GM11168 (cell line): Measurements from ENCODE around the gene TMED1.
"Not testable (repeated sequence)": the region's sequence is repeated elsewhere in the genome, so short reads cannot be mapped to it uniquely, and the experiment has no call there.

Experiments used
- in situ Hi-C: fragments of 300-500 bp; cut with MboI; formaldehyde crosslinking; loops from one replicate; pipeline ENCODE4 v1.12.0; 2022; ENCODE audit warnings: low sequenced_read_pairs; ENCODE audit not compliant: unreplicated experiment

The TMED1 gene, protein sequence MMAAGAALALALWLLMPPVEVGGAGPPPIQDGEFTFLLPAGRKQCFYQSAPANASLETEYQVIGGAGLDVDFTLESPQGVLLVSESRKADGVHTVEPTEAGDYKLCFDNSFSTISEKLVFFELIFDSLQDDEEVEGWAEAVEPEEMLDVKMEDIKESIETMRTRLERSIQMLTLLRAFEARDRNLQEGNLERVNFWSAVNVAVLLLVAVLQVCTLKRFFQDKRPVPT

DNA sequence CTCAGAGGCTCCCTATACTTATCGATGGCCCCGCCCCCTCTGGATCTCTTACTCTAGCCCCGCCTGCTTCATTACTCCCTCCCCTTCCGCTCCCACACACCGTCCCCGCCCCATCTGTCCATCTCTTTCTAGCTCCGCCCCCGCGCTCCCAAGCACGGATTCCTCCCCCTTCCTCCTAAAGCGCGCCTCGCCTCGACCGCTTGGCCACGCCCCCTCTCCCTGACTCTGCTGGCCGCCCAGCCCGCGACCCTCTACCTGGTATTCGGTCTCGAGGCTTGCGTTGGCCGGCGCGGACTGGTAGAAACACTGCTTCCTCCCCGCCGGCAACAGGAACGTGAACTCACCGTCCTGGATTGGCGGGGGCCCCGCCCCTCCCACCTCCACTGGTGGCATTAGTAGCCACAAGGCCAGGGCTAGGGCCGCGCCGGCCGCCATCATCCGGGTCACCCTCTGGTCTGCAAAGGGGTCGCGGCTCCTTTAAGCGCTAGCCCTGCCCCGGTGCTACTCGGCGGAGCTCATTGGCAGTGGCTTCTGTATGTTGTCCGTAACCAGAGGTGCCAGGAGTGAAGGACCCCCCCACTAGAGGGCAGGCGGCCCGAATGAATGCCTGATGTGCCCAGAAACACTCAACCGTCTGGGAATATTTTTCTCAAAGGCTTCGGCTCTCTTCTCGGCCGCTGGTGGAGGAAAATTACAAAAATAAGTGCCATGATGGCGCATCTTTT is at the start of gene TMED1:
TSS of gene TMED1 (minus strand) at position 459 of the 725 bp plus-strand sequence. CDS start at position 438, 21 bp downstream.
- in situ Hi-C loops: no loop called here

DNA sequence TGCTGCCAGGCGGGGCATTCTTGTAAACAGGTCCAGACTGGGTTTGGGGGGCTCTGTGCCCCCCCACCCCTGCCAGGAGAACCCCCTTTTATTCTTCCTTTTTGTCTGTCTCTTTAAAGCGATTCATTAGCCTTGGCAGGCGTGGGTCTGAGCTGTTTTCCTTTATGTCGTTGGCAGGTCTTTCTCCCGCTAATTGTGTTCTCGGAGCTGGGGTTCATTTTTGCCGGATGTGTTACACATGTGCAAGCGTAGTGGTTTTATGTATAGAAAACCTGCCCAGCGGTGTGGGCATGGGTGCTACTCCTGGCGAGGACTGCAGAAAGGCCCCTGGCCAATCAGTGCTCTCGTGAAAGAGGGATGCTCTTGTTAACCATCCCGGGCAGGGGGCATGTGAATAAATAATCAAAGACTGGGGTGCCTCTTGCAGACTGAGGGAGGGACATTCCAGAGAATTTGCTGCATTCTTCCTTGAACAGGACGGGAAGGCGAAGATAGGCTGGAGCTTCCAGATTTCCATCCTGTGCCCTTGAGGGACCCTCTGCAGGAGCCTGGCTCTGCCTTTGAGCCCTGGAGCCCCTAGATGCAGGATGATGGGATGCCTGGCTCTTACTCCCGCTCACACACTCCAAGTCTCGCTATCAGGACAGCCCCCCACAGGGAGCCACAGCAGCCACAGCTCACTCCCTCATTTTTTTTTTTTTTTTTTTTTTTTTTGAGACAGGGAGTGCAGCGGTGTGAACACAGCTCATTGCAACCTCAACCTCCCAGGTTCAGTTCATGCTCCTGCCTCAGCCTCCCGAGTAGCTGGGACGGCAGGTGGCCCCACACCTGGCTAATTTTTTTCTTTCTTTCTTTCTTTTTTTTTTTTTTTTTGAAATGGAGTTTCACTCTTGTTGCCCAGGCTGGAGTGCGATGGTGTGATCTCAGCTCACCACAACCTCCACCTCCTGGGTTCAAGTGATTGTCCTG is 49.5 kb upstream of the TMED1 start:
- in situ Hi-C loops: no loop called here

DNA sequence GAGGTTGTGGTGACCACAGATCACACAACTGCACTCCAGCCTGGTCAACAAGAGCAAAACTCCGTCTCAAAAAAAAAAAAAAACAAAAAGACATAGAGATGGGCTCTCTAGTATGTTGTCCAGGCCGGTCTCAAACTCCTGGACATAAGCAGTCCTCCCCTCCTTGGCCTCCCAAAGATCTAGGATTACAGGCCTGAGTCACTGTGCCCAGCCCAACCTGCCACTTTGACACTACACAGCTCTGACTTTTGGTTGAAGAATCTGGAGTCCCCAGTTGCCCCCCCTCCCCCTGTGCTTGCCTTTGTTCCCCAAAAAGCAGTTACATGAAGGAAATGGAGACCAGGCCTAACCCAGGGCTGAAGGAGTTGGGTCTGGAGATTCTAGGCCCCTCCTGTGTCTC is 48.3 kb upstream of the TMED1 start:
- in situ Hi-C loops: no loop called here

DNA sequence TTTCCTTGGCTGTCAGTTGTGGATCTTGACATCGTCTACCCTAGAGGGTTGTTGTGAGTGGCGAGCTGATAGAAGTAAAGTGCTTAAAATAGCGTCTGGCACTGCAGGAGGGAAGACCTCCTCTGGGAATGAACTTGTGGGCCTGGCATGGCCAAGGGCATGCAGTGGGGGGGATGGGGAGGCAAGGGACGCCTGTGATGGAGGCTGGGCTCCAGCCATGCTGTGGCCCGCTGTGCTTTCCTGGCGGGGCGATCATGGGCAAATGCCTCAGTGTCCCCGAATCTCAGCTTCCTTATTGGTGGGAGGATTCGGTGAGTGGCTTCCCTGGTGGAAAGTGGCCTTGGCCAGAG is 46.1 kb upstream of the TMED1 start:
- in situ Hi-C loops: no loop called here

DNA sequence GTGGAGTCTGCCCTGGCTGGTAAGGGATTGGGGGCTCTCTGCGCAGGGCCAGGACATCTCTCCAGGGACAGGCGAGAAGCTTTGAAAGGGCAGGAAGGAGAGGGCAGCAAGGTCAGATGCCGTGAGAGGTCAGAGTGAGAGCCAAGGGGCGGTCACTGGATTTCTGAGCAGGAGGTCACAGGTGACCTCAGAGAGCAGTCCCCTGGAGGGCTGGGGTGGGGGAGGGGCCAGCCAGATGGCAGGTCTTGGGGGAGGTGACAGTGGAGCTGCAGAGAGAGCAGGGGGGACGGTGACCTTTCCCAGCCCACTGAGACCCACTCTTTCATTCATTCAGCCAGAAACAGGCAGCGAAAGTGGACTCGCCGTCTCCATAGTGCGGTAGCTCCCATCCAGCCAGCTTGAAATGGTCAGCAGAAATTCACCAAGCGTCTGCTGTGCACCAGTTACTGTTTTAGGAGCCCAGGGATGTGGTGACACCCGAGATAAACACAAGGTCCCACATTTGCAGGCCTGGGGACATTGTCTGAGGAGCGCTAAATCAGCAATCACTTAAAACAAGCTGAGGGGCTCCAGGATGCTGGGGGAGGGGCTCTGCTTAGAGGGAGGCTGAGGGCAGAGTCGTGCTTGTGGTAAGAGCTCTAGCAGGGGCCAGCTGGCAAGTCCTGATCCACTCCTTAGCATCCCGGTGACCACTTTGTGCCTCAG is 45.5 kb upstream of the TMED1 start:
- in situ Hi-C loops: no loop called here

DNA sequence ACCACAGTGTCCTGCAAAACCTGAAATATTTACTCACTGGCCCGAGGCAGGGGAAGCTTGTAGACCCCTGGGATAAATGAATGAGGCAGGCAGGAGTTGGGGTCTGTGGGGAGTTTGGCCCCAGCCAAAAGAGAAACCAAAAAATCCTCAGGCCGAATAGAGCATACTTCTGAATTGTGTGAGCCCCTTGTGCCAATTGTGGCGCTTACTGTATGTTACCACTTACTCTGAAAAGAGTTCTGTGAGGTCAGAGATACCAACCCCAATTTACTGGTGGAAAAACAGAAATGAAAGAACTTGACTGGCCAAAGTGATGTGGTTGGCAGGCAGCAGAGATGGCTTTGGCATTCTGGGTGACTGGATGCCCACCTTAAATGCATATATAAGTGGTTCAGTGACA is 42.2 kb upstream of the TMED1 start:
- in situ Hi-C loops: no loop called here

DNA sequence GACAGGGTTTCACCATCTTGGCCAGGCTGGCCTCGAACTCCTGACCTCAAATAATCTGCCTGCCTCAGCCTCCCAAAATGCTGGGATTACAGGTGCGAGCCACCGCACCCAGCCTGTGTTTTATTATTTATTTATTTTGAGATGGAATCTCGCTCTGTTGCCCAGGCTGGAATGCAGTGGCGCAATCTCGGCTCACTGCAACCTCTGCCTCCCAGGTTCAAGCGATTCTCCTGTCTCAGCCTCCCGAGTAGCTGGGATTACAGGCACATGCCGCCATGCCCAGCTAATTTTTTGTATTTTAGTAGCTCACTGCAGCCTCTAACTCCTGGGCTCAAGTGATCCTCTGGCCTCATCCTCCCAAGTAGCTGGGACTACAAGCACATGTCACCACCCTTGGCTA is 41.6 kb upstream of the TMED1 start:
- in situ Hi-C loops: not testable (repeated sequence)

DNA sequence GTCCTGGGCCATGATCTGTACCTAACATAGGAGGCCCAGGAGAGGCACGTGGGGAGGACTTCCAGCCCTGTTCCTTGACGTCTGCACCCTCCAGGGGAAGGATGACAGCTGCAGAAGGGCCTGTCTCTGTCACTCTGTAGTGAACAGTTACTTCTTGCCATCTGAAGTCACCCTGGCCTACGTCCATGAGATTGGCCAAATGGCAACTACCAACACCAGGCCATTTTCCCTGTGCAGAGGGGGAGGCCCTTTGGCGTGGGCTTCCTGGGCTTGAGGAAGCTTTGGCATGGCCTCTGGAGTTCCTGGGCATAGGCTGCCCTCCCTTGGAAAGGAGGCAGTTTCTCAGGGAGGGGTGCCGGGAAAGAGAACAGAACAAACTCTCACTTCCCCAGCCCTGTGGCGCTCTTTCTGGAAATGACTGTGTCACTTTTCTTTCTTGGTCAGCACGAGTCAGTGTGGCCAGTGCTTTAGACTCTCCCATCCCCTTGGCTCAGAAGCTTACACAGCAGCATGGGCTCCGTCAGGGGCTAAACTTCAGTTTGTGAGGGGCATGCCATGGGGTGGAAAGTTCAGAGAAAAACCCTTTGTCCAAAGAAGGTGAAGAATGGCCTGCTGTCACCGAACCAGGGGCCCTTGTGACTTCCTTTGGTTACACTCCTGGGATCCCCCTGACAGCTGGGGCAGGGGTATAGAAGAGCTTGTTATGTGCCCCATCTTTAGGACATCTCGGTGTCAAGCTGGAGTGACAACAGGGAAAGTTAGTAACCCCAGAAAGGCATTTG is 40.6 kb upstream of the TMED1 start:
- in situ Hi-C loops: no loop called here

DNA sequence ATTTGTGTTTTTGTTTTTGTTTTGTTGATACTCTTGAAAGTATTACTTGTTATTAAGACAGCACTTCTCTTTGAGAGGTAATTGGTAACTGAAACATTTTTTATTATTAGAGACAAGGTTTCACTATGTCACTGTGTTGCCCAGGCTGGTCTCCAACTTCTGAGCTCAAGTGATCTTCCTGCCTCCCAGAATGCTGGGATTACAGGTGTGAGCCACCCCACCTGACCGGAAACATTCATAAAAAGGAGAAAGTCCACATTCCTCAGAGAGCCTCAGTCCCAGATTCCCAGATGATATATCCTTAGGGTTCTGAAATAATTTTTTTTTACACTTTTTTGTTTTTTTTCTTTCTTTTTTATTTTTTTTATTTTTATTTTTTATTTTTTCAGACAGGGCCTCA is 38.0 kb upstream of the TMED1 start:
- in situ Hi-C loops: no loop called here

DNA sequence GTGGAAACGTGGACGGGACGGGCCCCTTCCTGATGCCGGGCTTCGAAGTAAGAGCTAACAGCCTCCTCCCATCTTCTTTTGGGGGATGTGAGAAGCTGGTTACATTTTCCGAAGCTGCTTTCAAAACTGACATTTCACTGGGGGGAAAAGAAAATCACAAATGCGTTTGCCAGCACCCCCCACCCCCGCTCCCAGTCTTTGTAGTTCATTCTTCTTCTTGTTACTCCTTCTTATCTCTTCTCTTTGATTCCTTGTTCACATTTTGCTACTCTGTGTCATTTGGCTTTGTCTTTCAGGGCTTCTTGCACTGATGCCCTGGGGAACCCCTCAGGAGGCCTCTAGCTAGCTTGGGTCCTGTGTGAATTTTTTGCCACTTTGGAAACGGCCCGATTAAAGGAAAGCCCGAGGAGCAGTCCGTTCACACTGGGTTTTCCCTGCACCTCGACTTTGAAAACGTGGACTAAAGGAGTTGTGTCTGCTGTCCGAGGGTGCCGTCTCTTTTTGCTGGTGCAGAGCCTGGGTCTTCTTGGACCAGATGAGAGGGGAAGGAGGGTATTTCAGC is 36.6 kb upstream of the TMED1 start:
- in situ Hi-C loops: no loop called here

DNA sequence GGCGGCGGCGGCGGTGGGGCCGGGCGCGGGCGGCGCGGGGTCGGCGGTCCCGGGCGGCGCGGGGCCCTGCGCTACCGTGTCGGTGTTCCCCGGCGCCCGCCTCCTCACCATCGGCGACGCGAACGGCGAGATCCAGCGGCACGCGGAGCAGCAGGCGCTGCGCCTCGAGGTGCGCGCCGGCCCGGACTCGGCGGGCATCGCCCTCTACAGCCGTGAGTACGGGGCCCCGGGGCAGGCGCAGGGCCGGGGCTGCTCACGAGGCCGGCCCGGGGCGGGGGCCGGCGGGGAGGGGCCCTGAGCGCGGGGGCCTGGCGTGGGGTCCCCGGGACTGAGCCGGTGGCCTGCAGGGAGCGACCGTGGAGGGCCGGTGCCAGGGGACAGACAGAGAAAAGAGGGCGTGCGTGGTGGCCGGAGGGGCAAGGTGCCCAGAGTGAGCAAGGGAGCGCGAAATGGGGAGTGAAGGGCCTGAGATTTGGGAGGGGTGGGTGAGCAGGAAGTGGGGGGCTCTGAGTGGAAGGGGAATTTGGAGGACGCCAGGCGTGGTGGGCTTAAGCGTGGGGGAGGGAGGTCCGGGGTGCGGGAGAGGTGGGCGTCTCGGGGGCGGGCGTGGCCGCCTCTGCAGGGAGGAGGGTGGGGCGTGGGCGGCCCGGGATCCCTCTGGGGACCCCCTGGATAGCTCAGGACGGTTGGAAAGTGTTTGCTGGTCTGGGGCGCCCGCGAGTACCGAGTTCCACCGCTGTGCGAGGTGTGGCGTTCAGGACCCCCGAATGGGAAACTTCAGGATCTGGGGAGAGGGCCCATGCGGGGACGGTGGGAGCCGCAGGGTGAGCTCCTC is 35.9 kb upstream of the TMED1 start:
- in situ Hi-C loops: no loop called here

DNA sequence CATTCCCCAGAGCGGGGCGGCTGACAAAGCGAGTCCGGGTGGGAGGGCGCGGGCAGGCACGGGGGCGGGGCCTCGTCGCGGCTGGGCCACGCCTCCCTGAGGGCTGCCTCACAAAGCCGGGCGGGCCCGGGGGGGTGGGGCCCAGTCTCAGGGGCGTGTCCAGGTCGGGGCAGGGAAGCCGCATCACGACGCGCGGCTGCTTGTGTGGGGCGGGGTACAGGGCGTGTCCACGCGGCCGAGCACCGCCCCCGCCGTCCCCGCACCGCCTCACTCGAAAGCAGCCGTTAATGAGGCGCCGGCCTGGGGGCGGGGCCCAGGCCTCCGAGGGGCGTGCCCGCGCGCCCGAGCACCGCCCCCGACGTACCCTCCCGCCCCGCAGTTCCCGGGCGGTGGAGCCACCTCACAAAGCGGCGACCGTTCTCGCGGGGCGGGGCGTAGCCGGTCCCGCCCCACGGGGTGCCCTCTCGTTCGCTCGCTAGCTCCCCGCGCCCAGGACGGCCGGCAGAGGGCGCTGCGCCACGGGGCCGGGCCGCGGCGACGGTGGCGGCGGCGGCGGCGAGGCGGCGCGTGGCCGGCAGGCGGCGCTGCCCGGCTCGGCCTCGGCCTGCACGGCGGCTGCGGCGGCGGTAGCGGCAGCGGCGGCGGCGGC is 35.1 kb upstream of the TMED1 start, which contains the start of gene CARM1:
TSS of gene CARM1 (plus strand) at position 599 of the 649 bp plus-strand sequence. CDS start 150 bp downstream, outside the sequence.
- in situ Hi-C loops: no loop called here

DNA sequence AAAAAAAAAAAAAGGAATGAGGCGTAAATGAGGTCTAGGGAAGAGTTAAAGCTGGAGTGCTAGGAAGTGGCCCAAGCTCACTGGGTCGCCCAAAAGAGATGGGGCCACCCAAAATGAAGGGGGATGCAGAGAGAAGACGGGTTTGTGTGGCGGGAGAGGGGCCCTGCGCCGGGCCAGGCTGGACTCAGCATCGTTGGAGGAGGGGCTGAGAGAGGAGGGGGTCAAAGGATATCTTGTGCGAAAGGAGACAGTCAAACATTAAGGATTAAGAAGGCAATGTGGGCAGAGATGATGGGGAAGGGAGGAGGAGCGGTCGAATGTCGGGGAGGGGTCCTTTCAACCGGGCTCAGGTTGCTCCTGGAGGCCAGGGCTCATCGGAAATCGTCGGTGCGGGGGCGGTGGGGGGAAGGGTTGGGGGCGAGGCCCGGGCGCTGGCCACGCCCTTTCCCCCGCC is 34.5 kb upstream of the TMED1 start:
- in situ Hi-C loops: no loop called here

DNA sequence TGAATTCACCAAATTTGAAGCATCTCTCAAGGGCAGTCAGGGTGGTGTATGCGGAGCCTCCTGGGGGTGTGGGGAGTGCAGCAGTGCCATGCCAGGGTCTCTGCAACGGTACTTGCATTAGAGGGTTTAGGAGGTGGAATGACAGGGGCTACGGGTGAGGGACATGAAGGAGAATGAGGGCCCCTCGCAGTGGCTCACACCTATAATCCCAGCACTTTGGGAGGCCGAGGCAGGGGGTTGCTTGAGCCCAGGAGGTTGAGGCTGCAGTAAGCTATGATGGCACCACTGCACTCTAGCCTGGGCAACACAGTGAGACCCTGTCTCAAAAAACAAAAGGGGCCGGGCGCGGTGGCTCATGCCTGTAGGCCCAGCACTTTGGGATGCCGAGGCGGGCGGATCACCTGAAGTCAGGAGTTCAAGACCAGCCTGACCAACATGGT is 33.9 kb upstream of the TMED1 start:
- in situ Hi-C loops: not testable (repeated sequence)

DNA sequence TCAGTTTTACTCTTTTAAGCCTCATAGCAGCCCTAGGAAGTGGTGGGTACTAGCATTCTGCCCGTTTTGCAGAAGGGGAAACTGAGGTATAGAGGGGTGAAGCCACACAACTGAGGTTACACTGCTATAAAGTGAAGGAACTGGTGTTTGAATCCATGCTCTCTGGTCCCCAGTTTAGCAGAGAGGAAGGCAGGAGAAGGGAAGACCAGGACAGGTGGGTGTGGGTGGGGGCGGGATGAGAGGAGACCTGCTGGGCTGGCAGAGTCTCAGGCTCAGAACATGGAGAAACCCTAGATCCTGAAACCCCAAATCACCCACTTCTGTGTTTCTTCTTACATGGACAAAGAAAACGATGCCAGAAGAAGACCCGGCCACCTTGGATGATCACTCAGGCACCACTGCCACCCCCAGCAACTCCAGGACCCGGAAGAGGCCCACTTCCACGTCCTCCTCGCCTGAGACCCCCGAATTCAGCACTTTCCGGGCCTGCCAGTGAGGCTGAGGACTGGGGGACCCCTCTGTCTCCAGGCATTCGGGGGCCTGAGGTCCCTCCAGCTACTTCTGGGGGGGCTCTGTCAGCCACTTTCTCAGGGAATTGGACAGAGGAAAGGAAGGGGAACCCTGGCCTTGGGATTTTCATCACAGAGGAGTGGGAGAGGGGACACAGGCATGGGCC is 33.0 kb upstream of the TMED1 start:
- in situ Hi-C loops: no loop called here

DNA sequence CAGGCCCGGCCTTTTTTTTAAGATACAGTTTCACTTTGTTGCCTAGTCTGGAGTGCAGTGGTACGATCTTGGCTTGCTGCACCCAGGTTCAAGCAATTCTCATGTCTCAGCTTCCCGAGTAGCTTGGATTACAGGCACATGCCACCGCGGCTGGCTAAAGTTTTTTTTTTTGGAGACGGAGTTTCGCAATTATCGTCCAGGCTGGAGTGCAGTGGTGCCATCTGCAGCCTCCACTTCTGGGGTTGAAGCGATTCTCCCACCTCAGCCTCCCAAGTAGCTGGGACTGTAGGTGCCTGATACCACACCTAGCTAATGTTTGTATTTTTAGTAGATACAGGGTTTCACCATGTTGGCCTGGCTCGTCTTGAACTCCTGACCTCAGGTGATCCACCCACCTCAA is 30.5 kb upstream of the TMED1 start:
- in situ Hi-C loops: no loop called here

DNA sequence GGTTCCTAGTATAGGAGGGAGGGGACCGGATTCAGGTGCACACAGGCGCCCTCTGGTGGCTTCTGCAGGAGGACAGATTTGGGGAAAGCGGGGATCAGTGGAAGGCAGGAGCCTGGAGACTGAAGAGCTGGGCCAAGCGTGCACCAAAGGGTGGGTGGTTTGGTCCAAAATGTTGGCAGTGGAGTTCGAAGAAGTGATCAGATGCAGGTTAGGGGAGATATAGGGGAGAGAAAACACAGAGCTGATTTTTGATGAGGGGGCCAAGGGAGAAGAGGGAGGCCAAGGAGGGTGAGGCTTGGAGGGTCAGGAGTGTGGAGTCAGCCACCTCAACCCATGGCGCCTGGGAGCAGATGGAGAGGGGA is 28.5 kb upstream of the TMED1 start:
- in situ Hi-C loops: no loop called here
